Measurements from ENCODE around the gene DECR2.
A peak's percentile ranks its signal among the peaks of the same experiment; 100 is the strongest.
"Not testable (repeated sequence)": the region's sequence is repeated elsewhere in the genome, so short reads cannot be mapped to it uniquely, and the experiment has no call there.

The DECR2 gene

GRCh38 chr16:366476-366875, 35.2 kb upstream of the DECR2 start:
- no peak for DNase-seq (ENCODE audit: low spot score)

- no peak for DNase-seq (ENCODE audit: low spot score)
Measured at GRCh38 chr16:367333-367903, 34.3 kb upstream of the DECR2 start.

DNA sequence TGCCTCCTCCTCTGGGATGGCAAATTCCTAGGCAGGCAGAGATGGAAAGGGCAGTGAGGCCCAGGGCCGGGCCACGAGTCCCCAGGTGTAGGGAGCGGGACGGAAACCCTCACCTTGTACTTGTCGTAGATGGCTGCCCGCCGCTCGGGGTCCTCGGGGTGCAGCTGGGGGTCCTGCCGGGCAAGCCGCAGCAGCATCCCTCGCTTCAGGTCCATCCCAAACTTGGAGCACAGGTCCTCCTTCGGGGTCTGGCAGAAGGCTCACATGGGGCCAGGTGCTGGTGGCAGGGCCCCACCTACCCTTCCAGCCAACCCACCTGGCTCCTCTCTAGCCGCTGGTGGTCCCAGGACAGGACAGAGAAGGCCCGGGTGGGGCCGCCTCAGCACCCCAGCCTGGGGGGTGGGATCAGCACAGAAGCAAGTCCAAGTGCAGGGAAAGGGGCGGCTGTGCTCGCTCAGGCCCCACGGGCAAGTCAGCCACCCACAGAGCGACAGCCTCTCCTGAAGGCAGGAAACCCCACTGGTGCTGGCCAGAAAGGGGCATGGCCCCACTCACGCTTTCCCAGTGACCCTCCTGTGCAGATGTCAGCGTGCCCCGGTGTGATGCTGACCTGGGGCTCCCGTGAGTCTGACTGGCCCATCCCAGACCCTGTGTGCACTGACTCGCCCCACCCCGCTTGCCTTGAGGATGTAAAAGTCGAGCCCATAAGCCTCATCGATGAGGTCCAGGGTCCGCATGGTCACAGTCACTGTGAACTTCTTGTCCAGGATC, 33.1 kb upstream of the DECR2 start:
- DNase-seq (ENCODE audit: low spot score): no peak

DNA sequence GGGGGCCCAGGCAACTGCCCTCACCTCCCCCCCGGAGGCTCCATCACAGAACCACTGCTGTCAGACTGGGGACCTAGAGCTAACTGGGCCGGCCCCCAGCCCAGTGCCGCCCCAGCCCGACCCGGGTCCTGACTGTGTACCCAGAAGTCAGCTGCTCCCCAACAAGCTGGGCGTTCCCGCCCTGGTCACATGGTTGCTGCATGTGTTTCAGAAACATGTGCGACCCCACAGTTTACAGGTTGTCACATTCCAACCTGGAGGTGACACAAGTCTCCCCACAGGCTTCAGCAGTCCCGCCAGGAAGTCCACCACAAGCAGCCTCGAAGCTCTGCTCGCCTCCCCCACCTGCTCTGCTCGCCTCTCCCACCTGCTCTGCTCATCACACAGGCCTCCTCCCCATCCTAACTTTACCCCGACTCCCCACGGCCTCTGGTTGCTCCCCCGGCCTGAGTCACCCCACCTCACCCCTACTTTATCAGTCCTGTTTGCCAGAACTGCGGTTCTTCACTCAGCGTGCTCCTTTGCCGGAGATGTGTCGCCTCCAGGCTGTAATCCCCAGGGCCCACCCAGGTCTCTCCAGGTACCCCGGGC, 32.3 kb upstream of the DECR2 start:
- DNase-seq (ENCODE audit: low spot score): no peak

DNA sequence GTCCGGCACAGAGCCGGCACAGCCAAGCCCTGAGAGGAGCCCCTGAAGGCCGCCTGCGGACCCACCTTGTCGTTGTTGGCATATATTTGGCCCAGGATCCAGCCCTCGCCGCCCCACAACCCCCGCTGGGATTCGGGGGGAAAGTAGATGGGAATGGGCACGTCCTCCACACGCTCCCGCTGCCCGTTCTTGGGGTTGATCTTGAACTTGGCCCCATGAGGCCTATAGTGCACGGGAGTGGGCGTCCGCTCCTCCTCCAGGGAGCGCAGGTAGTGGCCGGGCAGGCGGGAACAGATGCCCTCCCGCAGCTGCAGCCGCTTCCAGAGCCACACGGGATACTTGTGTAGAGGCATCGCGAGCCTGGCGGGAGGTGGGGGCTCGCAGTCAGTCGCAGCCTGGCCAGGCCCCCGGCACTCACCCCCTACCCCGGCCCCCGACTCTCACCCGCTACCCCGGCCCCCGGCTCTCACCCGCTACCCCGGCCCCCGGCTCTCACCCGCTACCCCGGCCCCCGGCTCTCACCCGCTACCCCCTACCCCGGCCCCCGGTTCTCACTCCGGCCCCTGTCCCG, 31.7 kb upstream of the DECR2 start:
- DNase-seq (ENCODE audit: low spot score): no peak

GRCh38 chr16:370443-370842, 31.2 kb upstream of the DECR2 start, which contains the start of gene MRPL28:
TSS of gene MRPL28 (minus strand) at chr16:370538. CDS start at chr16:370218, 320 bp downstream.
- DNase-seq (ENCODE audit: low spot score): peak; percentile 93

DNA sequence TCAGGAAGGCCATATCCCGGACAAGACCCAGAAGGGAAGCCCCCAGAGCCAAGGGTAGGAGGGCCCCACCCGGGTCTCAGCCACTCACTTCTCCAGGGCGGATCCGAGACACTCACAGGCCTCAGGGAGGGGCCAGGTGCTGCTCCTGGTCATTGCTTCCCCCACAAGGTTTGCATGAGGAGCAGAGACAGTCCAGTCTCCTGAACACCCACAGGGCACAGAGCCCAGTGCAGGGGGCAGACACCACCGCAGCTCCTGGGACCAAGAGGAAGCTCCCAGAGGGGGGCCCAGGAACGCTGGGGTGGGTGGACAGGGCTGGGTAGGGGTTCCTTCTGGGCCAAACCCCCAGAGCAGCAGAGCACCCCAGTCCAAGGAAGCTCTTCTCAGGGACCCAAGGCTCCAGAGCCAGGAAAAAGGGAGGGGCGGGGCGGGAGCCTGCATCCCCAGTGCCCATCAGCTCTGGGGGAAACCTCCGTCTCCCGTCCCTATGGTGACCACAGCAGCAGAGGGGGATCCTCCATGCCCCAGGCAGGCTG, 30.6 kb upstream of the DECR2 start:
- DNase-seq (ENCODE audit: low spot score): no peak

GRCh38 chr16:371515-372301, 30.0 kb upstream of the DECR2 start:
- DNase-seq (ENCODE audit: low spot score): no peak

- no peak for DNase-seq (ENCODE audit: low spot score)
Measured at GRCh38 chr16:372302-372983, 29.2 kb upstream of the DECR2 start.

- DNase-seq (ENCODE audit: low spot score): no peak
Measured at GRCh38 chr16:373020-373598, 28.6 kb upstream of the DECR2 start.

GRCh38 chr16:373848-374615, 27.7 kb upstream of the DECR2 start:
- DNase-seq (ENCODE audit: low spot score): no peak

DNA sequence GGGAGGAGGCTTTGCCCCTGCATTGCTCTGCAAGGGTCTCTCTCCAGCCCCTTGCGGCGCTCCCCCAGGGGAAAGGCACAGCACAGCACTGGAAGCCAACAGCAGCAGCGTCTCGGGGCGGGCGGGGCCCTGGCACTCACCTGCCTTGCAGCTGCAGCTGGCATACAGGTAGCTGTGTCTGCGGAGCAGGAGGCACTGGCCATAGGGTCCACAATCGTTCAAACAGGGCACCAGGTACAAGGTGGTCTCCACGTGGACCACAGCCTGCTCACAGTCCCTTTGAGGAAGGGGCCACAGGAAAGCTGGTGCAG, 27.1 kb upstream of the DECR2 start:
- DNase-seq (ENCODE audit: low spot score): no peak

DNA sequence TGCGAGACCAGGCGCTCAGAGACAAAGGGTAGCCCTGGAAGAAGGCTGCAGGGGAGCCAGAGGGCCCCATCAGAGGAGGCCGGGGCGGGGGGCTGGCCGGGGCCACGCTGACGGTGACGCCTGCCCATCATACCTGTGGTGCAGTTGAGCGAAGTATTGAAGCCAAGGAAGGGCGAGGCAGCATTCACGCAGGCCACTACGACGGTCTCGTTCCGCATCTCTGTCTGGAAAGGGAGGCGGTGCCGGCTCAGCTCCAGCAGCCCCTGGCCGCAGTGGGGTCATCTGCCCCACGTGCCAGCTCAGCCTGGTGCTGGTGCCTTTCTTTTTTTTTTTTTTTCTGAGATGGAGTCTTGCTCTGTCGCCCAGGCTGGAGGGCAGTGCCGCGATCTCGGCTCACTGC, 26.5 kb upstream of the DECR2 start:
- no peak for DNase-seq (ENCODE audit: low spot score)

GRCh38 chr16:375927-376816, 25.5 kb upstream of the DECR2 start:
- no peak for DNase-seq (ENCODE audit: low spot score)

GRCh38 chr16:376817-377418, 24.8 kb upstream of the DECR2 start:
- DNase-seq (ENCODE audit: low spot score): no peak

DNA sequence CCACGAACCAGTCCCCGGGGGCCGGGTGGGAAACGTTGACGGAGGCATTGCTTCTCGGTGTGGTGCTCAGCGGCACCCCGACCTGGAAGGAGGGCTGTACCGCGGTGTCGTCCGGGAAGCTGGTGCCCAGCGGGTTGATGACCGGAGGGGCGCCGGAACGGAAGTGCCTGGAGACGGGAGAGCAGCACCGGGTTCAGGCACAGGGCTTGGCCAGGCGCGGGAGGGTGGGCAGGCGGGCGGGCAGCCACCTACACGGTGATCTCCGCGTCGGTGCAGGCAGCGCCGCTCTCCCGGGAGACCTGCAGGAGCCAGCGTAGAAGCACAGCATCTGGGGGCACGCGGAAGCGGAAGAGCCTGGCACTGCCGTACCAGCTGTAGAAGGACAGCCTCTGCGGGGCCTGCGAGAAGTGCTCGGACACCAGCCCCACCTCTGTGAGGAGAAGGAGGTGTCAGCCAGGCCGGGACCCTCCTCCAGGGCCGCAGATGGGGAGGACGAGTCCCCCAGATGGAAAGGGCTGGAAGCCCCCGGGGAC, 24.2 kb upstream of the DECR2 start:
- DNase-seq (ENCODE audit: low spot score): no peak

- DNase-seq (ENCODE audit: low spot score): not testable (repeated sequence)
Measured at GRCh38 chr16:378113-378820, 23.4 kb upstream of the DECR2 start.

- DNase-seq (ENCODE audit: low spot score): no peak
Measured at GRCh38 chr16:378821-379182, 22.9 kb upstream of the DECR2 start.
